K562 (cell line): ENCODE data around the gene ARHGAP35. TPM values are rescaled to one million over a fixed set of nuclear protein-coding genes. Genes with fewer than 3 reads are reported as not detected.

ENCODE experiments used
- CBX5 ChIP-seq: IDR thresholded peaks from 2 replicates; pipeline ENCODE4 v1.6.1; 2014; ENCODE audit warnings: low read depth, borderline replicate concordance
- HSF4 ChIP-seq: fragments of 250-450 bp; sonication (Bioruptor Pico); IDR thresholded peaks from 2 replicates; pipeline ENCODE4 v2.1.2; 2022; ENCODE audit warnings: mild to moderate bottlenecking, moderate library complexity, borderline replicate concordance
- LEF1 ChIP-seq: fragments of 450-650 bp; IDR thresholded peaks from 2 replicates; pipeline ENCODE4 v1.6.1; 2016; ENCODE audit warnings: mild to moderate bottlenecking
- NEUROD1 ChIP-seq: fragments of 150-350 bp; IDR thresholded peaks from 2 replicates; pipeline ENCODE4 v1.6.1; 2014; ENCODE audit warnings: borderline replicate concordance, low read length, low read depth; ENCODE audit not compliant: partially characterized antibody
- PML ChIP-seq: IDR thresholded peaks from 2 replicates; pipeline ENCODE4 v1.6.1; 2012; ENCODE audit warnings: low read length, inconsistent platforms
- PYGO2 ChIP-seq: fragments of 450-650 bp; IDR thresholded peaks from 2 replicates; pipeline ENCODE4 v1.6.1; 2016; ENCODE audit warnings: mild to moderate bottlenecking, missing genetic modification characterization, moderate library complexity, missing compliant biosample characterization
- RNF2 ChIP-seq: sonication (generic); IDR thresholded peaks from 2 replicates; pipeline ENCODE4 v1.6.1; 2016
- SMARCC2 ChIP-seq: fragments of 450-650 bp; IDR thresholded peaks from 2 replicates; pipeline ENCODE4 v1.6.1; 2017; ENCODE audit warnings: antibody characterized with exemption, moderate library complexity, mild to moderate bottlenecking, low read depth
- SREBF1 ChIP-seq: fragments of 150-350 bp; IDR thresholded peaks from 2 replicates; pipeline ENCODE4 v1.6.1; 2014; ENCODE audit warnings: antibody characterized with exemption, low read depth, low read length, borderline replicate concordance
- XRCC4 ChIP-seq: IDR thresholded peaks from one replicate; pipeline ENCODE4 v1.6.1; 2011; ENCODE audit not compliant: insufficient read depth, insufficient read length; ENCODE audit errors: extremely low read depth
- ZNF778 ChIP-seq: fragments of 450-650 bp; formaldehyde crosslinking; IDR thresholded peaks from 2 replicates; pipeline ENCODE4 v1.4.0; 2020; ENCODE audit warnings: mild to moderate bottlenecking, moderate library complexity
- polyA plus RNA-seq, 8 experiments: library from polyadenylated mRNA; depleted of rRNA in 4 of 8; stranded (reverse) in 5 of 8; unstranded in 3 of 8; fragments of >200 nt; fragmentation: Nextera tagmentation in 2 of 8; fragmentation: Illumina TruSeq in 1 of 8; extraction: Ambion mirVana in 2 of 8; extraction: Trizol in 1 of 8; gene quantifications; 2 replicates each; pipeline versions ENCODE4 v1.2.1 to v1.2.3, GENCODE V29; 2011 to 2014; ENCODE audit warnings: inconsistent platforms in 1 of 8, missing spikeins in 1 of 8
- total RNA-seq, 7 experiments: library from RNA; depleted of rRNA in 6 of 7; stranded (reverse); fragments of >200 nt in 6 of 7; fragmentation: Illumina TruSeq in 2 of 7; extraction: Trizol in 2 of 7; gene quantifications; 2 replicates each; pipeline versions ENCODE4 v1.2.1 to v1.2.3, GENCODE V29; 2011 to 2021; ENCODE audit warnings: low replicate concordance in 1 of 7
- TF ChIP-seq, protein P1 (sequence below): sonication (generic); formaldehyde crosslinking; IDR thresholded peaks from 2 replicates; pipeline ENCODE4 v1.8.0; 2022; ENCODE audit warnings: mild to moderate bottlenecking, missing genetic modification reagents
- TF ChIP-seq, protein P2 (sequence below), 2 experiments: fragments of 200-800 bp in 1 of 2; sonication (Bioruptor generic) in 1 of 2; sonication (generic) in 1 of 2; formaldehyde crosslinking in 1 of 2; IDR thresholded peaks in 1 of 2; conservative IDR thresholded peaks in 1 of 2; 2 replicates each; pipeline versions ENCODE4 v1.5.0 to v1.6.1; 2016 to 2020; ENCODE audit warnings: missing compliant biosample characterization in 1 of 2, missing genetic modification characterization in 1 of 2, missing genetic modification reagents in 1 of 2
- TF ChIP-seq, protein P3 (sequence below): fragments of 250-450 bp; sonication (Bioruptor Pico); IDR thresholded peaks from 2 replicates; pipeline ENCODE4 v1.8.0; 2022; ENCODE audit warnings: inconsistent platforms, mild to moderate bottlenecking, moderate library complexity, borderline replicate concordance
- TF ChIP-seq, protein P4 (sequence below), 2 experiments: IDR thresholded peaks; 2 replicates each; pipeline ENCODE4 v1.6.1; 2012; ENCODE audit warnings: improper control_type of control experiment in 2 of 2, low read depth in 2 of 2, low read length in 2 of 2, borderline replicate concordance in 1 of 2
- TF ChIP-seq, protein P5 (sequence below): fragments of 250-450 bp; sonication (Bioruptor Pico); IDR thresholded peaks from 2 replicates; pipeline ENCODE4 v1.5.0; 2021

Gene ARHGAP35
- total and polyA plus RNA-seq, 9 of the 15 experiments (the other 6 are each of a cell fraction or from before 2014, with no cell fraction given), result 0.27 to 26.4 (median 10.2) TPM

DNA sequence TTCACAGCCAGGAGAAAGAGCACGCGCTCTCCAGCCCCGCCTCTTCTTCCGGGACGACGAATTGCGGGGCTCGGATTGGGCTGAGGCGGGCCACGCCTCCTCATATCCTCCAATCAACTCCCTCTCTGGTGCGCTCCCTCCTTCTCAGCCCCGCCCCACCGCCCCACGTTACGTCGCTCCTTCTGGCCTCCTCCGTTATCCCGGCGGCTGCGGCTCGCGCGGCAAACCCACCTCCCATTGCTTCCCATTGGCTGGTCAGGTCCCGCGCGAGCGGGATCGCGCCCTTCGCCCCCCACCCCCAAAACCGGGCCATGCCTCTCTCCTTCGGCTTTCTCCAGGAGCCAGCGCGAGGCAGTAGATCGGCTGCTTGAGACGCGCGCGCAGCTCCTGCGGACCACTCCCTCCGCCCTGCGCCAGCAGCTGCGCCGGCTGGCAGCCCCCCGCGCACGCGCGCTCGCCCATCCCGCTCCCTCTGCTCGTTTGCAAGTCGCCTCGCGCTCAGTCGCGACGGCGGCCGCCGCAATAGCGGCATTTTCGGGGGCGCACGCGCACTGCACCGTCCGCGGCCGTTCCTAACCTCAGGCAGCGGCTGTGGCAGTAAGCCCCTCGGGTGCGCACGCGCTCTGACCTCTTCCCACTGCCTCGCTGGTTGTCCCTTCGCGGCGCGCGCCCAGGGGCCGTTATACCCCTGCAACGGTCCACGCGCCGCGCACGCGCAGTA lies 512 bp upstream of the ARHGAP35 start (continued):
- TF ChIP-seq, protein P1, sequence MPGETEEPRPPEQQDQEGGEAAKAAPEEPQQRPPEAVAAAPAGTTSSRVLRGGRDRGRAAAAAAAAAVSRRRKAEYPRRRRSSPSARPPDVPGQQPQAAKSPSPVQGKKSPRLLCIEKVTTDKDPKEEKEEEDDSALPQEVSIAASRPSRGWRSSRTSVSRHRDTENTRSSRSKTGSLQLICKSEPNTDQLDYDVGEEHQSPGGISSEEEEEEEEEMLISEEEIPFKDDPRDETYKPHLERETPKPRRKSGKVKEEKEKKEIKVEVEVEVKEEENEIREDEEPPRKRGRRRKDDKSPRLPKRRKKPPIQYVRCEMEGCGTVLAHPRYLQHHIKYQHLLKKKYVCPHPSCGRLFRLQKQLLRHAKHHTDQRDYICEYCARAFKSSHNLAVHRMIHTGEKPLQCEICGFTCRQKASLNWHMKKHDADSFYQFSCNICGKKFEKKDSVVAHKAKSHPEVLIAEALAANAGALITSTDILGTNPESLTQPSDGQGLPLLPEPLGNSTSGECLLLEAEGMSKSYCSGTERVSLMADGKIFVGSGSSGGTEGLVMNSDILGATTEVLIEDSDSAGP, result no peak; the same call in 1 of the 2 replicates
- TF ChIP-seq PML (peak; percentile 82), HSF4 (CRISPR knock-in tag) (no peak), SREBF1 (no peak), CBX5 (no peak), NEUROD1 (peak; percentile 57), ZNF778 (CRISPR knock-in tag) (no peak), XRCC4 (no peak), LEF1 (no peak), SMARCC2 (no peak), RNF2 (no peak), PYGO2 (no peak)
- TF ChIP-seq, protein P2, sequence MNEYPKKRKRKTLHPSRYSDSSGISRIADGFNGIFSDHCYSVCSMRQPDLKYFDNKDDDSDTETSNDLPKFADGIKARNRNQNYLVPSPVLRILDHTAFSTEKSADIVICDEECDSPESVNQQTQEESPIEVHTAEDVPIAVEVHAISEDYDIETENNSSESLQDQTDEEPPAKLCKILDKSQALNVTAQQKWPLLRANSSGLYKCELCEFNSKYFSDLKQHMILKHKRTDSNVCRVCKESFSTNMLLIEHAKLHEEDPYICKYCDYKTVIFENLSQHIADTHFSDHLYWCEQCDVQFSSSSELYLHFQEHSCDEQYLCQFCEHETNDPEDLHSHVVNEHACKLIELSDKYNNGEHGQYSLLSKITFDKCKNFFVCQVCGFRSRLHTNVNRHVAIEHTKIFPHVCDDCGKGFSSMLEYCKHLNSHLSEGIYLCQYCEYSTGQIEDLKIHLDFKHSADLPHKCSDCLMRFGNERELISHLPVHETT (CRISPR knock-in tag; conservative IDR thresholded peaks at IDR 0.05 in 1 of 2, IDR thresholded peaks at IDR 0.05 in 1 of 2), result peak in 1 of 2 experiments; percentile 95; a peak in 2 of 4 replicates
- TF ChIP-seq, protein P3, sequence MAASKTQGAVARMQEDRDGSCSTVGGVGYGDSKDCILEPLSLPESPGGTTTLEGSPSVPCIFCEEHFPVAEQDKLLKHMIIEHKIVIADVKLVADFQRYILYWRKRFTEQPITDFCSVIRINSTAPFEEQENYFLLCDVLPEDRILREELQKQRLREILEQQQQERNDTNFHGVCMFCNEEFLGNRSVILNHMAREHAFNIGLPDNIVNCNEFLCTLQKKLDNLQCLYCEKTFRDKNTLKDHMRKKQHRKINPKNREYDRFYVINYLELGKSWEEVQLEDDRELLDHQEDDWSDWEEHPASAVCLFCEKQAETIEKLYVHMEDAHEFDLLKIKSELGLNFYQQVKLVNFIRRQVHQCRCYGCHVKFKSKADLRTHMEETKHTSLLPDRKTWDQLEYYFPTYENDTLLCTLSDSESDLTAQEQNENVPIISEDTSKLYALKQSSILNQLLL (CRISPR knock-in tag), result no peak
- TF ChIP-seq, protein P4, sequence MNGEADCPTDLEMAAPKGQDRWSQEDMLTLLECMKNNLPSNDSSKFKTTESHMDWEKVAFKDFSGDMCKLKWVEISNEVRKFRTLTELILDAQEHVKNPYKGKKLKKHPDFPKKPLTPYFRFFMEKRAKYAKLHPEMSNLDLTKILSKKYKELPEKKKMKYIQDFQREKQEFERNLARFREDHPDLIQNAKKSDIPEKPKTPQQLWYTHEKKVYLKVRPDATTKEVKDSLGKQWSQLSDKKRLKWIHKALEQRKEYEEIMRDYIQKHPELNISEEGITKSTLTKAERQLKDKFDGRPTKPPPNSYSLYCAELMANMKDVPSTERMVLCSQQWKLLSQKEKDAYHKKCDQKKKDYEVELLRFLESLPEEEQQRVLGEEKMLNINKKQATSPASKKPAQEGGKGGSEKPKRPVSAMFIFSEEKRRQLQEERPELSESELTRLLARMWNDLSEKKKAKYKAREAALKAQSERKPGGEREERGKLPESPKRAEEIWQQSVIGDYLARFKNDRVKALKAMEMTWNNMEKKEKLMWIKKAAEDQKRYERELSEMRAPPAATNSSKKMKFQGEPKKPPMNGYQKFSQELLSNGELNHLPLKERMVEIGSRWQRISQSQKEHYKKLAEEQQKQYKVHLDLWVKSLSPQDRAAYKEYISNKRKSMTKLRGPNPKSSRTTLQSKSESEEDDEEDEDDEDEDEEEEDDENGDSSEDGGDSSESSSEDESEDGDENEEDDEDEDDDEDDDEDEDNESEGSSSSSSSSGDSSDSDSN (IDR thresholded peaks at IDR 0.05; ENCODE audit: borderline replicate concordance in 1 of 2, low read depth in 2 of 2, low read length in 2 of 2), result 0 out of 4 replicates have a peak, but pooled peaks of 1 of the 2 experiments have one; percentile 21
- TF ChIP-seq, protein P5, sequence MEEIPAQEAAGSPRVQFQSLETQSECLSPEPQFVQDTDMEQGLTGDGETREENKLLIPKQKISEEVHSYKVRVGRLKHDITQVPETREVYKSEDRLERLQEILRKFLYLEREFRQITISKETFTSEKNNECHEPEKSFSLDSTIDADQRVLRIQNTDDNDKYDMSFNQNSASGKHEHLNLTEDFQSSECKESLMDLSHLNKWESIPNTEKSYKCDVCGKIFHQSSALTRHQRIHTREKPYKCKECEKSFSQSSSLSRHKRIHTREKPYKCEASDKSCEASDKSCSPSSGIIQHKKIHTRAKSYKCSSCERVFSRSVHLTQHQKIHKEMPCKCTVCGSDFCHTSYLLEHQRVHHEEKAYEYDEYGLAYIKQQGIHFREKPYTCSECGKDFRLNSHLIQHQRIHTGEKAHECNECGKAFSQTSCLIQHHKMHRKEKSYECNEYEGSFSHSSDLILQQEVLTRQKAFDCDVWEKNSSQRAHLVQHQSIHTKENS (CRISPR knock-in tag), result no peak
